Mesendoderm (in vitro differentiated cells): ENCODE measurements around the gene GALNS.
A peak's percentile ranks its signal among the peaks of the same experiment; 100 is the strongest.

Source experiments
- DNase-seq: peaks from one replicate; pipeline ENCODE4 v3.0.0; 2013
- H2AK5ac ChIP-seq: 2 replicates; pipeline ENCODE4 v1.6.1; 2013; ENCODE audit warnings: low read length, inconsistent platforms
- H2BK120ac ChIP-seq: 2 replicates; pipeline ENCODE4 v1.6.1; 2013; ENCODE audit warnings: low read depth, mild to moderate bottlenecking, low read length, moderate library complexity, mixed read lengths
- H2BK15ac ChIP-seq: replicated peaks from 2 replicates; pipeline ENCODE4 v1.6.1; 2013; ENCODE audit warnings: low read depth, mild to moderate bottlenecking, moderate library complexity
- H2BK5ac ChIP-seq: 2 replicates; pipeline ENCODE4 v1.6.1; 2013; ENCODE audit warnings: low read length, inconsistent platforms
- H3K18ac ChIP-seq: 2 replicates; pipeline ENCODE4 v1.6.1; 2013; ENCODE audit warnings: mild to moderate bottlenecking, low read length, mixed read lengths
- H3K23ac ChIP-seq: one replicate; pipeline ENCODE4 v1.6.1; 2013; ENCODE audit warnings: low read length
- H3K27ac ChIP-seq: 2 replicates; pipeline ENCODE4 v1.5.1; 2013; ENCODE audit warnings: low read depth, mild to moderate bottlenecking, inconsistent platforms, low read length, moderate library complexity
- H3K27me3 ChIP-seq: 2 replicates; pipeline ENCODE4 v1.6.1; 2013; ENCODE audit warnings: low read length, control low read depth, mild to moderate bottlenecking, inconsistent platforms; ENCODE audit not compliant: insufficient read depth, poor library complexity
- H3K36me3 ChIP-seq: 2 replicates; pipeline ENCODE4 v1.6.1; 2013; ENCODE audit warnings: low read length, inconsistent platforms; ENCODE audit not compliant: control insufficient read depth, insufficient read depth
- H3K4ac ChIP-seq: one replicate; pipeline ENCODE4 v1.6.1; 2013; ENCODE audit warnings: low read depth, mild to moderate bottlenecking, low read length, moderate library complexity
- H3K4me1 ChIP-seq: 2 replicates; pipeline ENCODE4 v1.6.1; 2013; ENCODE audit warnings: low read depth, low read length, inconsistent platforms; ENCODE audit not compliant: control insufficient read depth
- H3K4me2 ChIP-seq: 2 replicates; pipeline ENCODE4 v1.6.1; 2013; ENCODE audit warnings: low read length
- H3K4me3 ChIP-seq: 2 replicates; pipeline ENCODE4 v1.5.1; 2013; ENCODE audit warnings: mild to moderate bottlenecking, low read length
- H3K56ac ChIP-seq: one replicate; pipeline ENCODE4 v1.6.1; 2013; ENCODE audit warnings: low read length
- H3K79me1 ChIP-seq: 2 replicates; pipeline ENCODE4 v1.6.1; 2013; ENCODE audit warnings: low read length, inconsistent platforms
- H3K79me2 ChIP-seq: 2 replicates; pipeline ENCODE4 v1.6.1; 2013; ENCODE audit warnings: mild to moderate bottlenecking, low read length; ENCODE audit not compliant: control insufficient read depth, insufficient read depth
- H3K9ac ChIP-seq: 2 replicates; pipeline ENCODE4 v1.6.1; 2013; ENCODE audit warnings: low read length, inconsistent platforms
- H4K5ac ChIP-seq: one replicate; pipeline ENCODE4 v1.6.1; 2013; ENCODE audit warnings: low read length
- H4K8ac ChIP-seq: one replicate; pipeline ENCODE4 v1.6.1; 2013; ENCODE audit warnings: low read depth, mild to moderate bottlenecking, control low read depth, low read length, moderate library complexity
- WGBS: extraction: QIAGEN DNeasy Blood & Tissue Kit; methylation state at CpG from one replicate; pipeline ENCODE4 v1.1.7; 2013; ENCODE audit warnings: low lambda C conversion rate, missing lambda C conversion rate; ENCODE audit not compliant: insufficient coverage; ENCODE audit errors: extremely low coverage; 5-methylcytosine and 5-hydroxymethylcytosine counted together

Gene GALNS

DNA sequence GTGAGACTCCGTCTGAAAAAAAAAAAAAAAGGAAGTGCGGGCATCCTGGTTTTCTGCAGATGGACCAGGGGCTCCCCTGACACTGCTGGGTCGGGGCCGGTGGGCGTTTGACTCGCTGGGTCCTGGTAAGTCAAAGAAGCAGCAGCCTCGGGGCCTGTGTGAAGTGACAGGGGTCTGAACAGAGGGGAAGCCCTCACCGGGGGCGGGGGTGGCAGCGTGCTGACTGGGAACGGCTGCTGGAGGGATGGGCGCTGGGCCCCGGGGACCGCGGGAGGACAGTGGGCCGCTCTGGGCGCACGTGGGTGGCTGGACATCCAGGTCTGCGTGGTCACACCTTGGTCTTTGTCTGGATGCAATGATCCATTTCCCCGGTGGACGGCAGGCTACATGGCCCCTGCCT is 8.2 kb downstream of the GALNS start:
- Histone ChIP-seq H2BK120ac (no peak overlapping the region), H3K27ac (no peak overlapping the region), H3K4me2 (no peak overlapping the region), H3K56ac (no peak overlapping the region), H4K5ac (no peak overlapping the region), H3K27me3 (no peaks in the 10 kb centered on the region), H4K8ac (no peak overlapping the region), H3K4me3 (no peak overlapping the region), H3K23ac (no peak overlapping the region), H3K79me2 (no peaks in the 10 kb centered on the region), H2BK5ac (no peak overlapping the region), H3K36me3 (no peaks in the 10 kb centered on the region), H3K79me1 (no peaks in the 10 kb centered on the region), H3K18ac (no peak overlapping the region), H2BK15ac (no peak overlapping the region), H3K4ac (no peak overlapping the region), H3K9ac (no peak overlapping the region), H3K4me1 (no peaks in the 10 kb centered on the region), H2AK5ac (no peak overlapping the region)
- WGBS: no CpG with 5 or more reads among the region's 21 CpGs
- DNase-seq: no peak

DNA sequence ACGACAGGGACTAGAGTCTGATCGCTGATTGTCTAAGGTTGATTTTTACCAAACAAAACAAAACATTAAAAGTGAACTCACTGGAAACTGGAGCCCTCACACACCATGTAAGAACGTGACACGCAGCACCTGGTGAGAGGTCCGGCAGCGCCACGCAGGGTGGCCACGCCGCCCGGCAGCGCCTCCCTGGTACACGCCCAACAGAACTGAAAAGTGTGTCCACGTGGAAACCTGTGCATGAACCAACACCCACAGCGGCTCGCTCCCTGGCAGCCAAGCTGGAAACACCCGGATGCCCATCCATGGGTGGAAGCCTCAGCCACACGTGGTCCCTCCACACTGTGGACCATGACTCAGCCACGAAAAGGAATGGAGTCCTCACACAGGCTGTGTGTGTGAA is 9.1 kb downstream of the GALNS start:
- H3K4me1 ChIP-seq: no peaks in the 10 kb centered on the region
- no peak overlapping the region for H3K4me3 ChIP-seq
- no peak overlapping the region for H2BK5ac ChIP-seq
- no peak overlapping the region for H3K4ac ChIP-seq
- no peak for DNase-seq
- H2AK5ac ChIP-seq: no peak overlapping the region
- H3K18ac ChIP-seq: no peak overlapping the region
- no peak overlapping the region for H3K9ac ChIP-seq
- no peaks in the 10 kb centered on the region for H3K79me2 ChIP-seq
- H2BK15ac ChIP-seq: no peak overlapping the region
- H2BK120ac ChIP-seq: no peak overlapping the region
- no peak overlapping the region for H3K27ac ChIP-seq
- H3K4me2 ChIP-seq: no peak overlapping the region
- no peak overlapping the region for H4K5ac ChIP-seq
- no peaks in the 10 kb centered on the region for H3K36me3 ChIP-seq
- whole genome bisulfite sequencing: no CpG with 5 or more reads among the region's 18 CpGs
- no peaks in the 10 kb centered on the region for H3K79me1 ChIP-seq
- H4K8ac ChIP-seq: no peak overlapping the region
- no peak overlapping the region for H3K23ac ChIP-seq
- no peak overlapping the region for H3K56ac ChIP-seq
- H3K27me3 ChIP-seq: no peaks in the 10 kb centered on the region

DNA sequence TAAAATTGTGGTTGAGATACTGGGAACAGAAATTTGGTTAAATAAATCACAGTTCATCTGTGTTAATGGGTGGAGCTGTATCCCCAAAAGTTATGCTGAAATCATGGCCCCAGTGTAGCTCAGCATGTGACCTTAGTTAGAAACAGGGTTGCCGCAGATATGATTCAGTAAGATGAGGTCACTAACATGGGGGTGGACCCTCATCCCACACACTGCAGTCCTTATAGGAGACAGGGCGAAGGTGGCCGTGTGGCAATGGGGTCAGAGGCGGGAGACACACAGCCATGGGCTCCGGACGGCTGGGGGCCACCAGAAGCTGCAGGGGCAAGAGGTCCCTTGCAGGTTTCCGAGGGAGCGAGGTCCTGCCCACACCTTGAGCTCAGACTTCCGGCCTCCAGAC is 10.7 kb downstream of the GALNS start:
- Histone ChIP-seq H3K4me3 (no peak overlapping the region), H3K56ac (no peak overlapping the region), H3K18ac (no peak overlapping the region), H3K23ac (no peak overlapping the region), H2BK120ac (no peak overlapping the region), H4K8ac (no peak overlapping the region), H3K9ac (no peak overlapping the region), H3K4me1 (no peaks in the 10 kb centered on the region), H2BK15ac (no peak overlapping the region), H3K27me3 (no peaks in the 10 kb centered on the region), H3K79me1 (no peaks in the 10 kb centered on the region), H3K27ac (no peak overlapping the region), H2BK5ac (no peak overlapping the region), H4K5ac (no peak overlapping the region), H3K4ac (no peak overlapping the region), H3K79me2 (no peaks in the 10 kb centered on the region), H3K36me3 (no peaks in the 10 kb centered on the region), H2AK5ac (no peak overlapping the region), H3K4me2 (no peak overlapping the region)
- no peak for DNase-seq
- WGBS: no CpG with 5 or more reads among the region's 9 CpGs

DNA sequence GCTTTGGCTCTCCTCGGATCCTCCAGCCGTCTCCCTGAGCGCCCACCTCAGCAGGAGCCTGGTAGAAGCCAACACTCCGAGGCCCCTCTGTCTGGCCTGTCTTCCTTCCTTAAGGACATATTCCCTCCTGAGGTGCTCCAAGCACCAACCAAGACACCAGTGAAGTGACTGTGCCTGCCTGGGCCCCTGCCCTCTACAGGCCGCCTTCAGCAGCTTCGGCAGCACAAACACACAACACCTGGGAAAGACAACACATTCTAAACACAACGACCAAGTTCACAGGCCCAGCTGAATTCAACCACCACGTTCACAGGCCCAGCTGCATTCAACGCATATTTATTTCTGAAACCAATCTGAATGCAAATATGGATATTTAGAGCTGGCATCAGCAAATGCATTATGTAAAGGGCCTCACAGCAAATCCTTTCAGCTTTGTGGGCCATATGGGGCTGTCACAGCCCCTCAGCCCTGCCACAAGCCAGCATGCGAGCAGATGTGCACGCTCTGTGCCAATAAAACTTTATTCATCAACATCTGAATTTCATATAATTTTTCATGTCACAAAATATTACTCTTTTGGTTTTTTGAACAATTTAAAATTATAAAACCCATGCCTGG is 12.2 kb downstream of the GALNS start:
- Histone ChIP-seq H4K5ac (no peak overlapping the region), H3K56ac (no peak overlapping the region), H3K27me3 (no peaks in the 10 kb centered on the region), H2BK5ac (no peak overlapping the region), H4K8ac (no peak overlapping the region), H3K27ac (no peak overlapping the region), H2BK120ac (no peak overlapping the region), H3K9ac (no peak overlapping the region), H3K4me1 (no peaks in the 10 kb centered on the region), H3K4me2 (no peak overlapping the region), H3K36me3 (no peaks in the 10 kb centered on the region), H2AK5ac (no peak overlapping the region), H3K23ac (no peak overlapping the region), H3K79me2 (no peaks in the 10 kb centered on the region), H3K4me3 (no peak overlapping the region), H3K4ac (no peak overlapping the region), H3K18ac (no peak overlapping the region), H2BK15ac (no peak overlapping the region), H3K79me1 (no peaks in the 10 kb centered on the region)
- no CpG with 5 or more reads among the region's 11 CpGs for WGBS
- DNase-seq: peak; percentile 44

DNA sequence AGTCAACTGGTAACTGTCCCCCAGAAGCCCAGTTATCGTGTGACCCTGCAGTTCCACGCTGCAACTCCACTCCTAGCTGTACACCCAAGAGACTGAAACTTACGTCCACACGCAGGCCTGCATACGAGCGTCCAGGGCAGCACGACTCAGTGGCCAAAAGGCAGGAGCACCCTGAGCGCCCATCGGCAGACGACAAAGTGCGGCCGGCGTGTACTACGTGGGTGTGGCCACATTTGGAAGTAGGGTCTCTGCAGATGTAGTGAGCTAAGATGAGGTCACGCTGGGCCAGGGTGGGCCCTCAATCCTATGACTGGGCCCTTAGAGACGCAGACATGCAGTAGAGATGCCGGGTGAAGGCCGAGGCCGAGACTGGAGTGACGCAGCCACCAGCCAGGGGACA is 13.5 kb downstream of the GALNS start:
- Histone ChIP-seq H3K56ac (no peak overlapping the region), H4K8ac (no peak overlapping the region), H3K79me1 (no peaks in the 10 kb centered on the region), H3K18ac (no peak overlapping the region), H3K36me3 (no peaks in the 10 kb centered on the region), H2BK15ac (no peak overlapping the region), H2AK5ac (no peak overlapping the region), H3K27ac (no peak overlapping the region), H3K4me3 (no peak overlapping the region), H3K27me3 (no peaks in the 10 kb centered on the region), H2BK5ac (no peak overlapping the region), H3K4ac (no peak overlapping the region), H3K79me2 (no peaks in the 10 kb centered on the region), H3K4me1 (no peaks in the 10 kb centered on the region), H3K4me2 (no peak overlapping the region), H4K5ac (no peak overlapping the region), H3K23ac (no peak overlapping the region), H3K9ac (no peak overlapping the region), H2BK120ac (no peak overlapping the region)
- no CpG with 5 or more reads among the region's 20 CpGs for whole genome bisulfite sequencing
- no peak for DNase-seq

DNA sequence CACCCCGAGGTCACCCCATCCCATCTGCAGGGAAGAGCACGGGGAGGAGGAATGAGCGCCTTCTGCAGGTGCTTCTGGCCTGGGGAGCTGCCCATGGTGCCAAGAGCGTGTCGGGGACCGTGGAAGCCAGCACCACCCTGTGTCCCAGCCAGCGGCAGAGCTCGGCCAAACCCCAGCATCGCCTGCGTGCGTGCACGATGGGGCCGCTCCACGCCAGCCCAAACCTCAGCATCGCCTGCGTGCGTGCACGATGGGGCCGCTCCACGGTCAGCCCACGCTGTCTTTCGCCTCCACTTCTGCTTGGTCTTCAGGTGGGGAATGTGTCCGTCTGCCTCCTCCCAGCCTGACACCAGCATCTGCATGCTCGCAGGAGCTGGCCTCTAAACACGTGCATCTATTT is 13.9 kb downstream of the GALNS start:
- Histone ChIP-seq H2AK5ac (no peak overlapping the region), H2BK5ac (no peak overlapping the region), H3K4me2 (no peak overlapping the region), H3K79me2 (no peaks in the 10 kb centered on the region), H3K18ac (no peak overlapping the region), H4K8ac (no peak overlapping the region), H3K56ac (no peak overlapping the region), H3K79me1 (no peaks in the 10 kb centered on the region), H2BK120ac (no peak overlapping the region), H3K4ac (no peak overlapping the region), H3K23ac (no peak overlapping the region), H3K9ac (no peak overlapping the region), H3K4me1 (no peaks in the 10 kb centered on the region), H3K27ac (no peak overlapping the region), H3K4me3 (no peak overlapping the region), H3K27me3 (no peaks in the 10 kb centered on the region), H2BK15ac (no peak overlapping the region), H4K5ac (no peak overlapping the region), H3K36me3 (no peaks in the 10 kb centered on the region)
- no peak for DNase-seq
- no CpG with 5 or more reads among the region's 25 CpGs for WGBS
